Muscle layer of colon (tissue), 2 donors: Measurements from ENCODE around the gene PPP2R2C.

Source experiments
- H3K27ac ChIP-seq: one replicate; pipeline ENCODE4 v1.7.0; 2013; ENCODE audit warnings: low read depth, mild to moderate bottlenecking, low read length, moderate library complexity
- H3K27me3 ChIP-seq, 2 donors: one replicate each; pipeline ENCODE4 v1.7.0; 2013; ENCODE audit warnings: low read length in 2 of 2, mild to moderate bottlenecking in 2 of 2; ENCODE audit not compliant: insufficient read depth in 2 of 2, control insufficient read depth in 1 of 2
- H3K36me3 ChIP-seq: one replicate; pipeline ENCODE4 v1.7.0; 2013; ENCODE audit warnings: mild to moderate bottlenecking, low read length; ENCODE audit not compliant: insufficient read depth
- H3K4me1 ChIP-seq: one replicate; pipeline ENCODE4 v1.7.0; 2013; ENCODE audit warnings: mild to moderate bottlenecking, low read length; ENCODE audit not compliant: insufficient read depth
- H3K4me3 ChIP-seq, 2 donors: one replicate each; pipeline ENCODE4 v1.7.0; 2013; ENCODE audit warnings: low read length in 2 of 2, low read depth in 1 of 2, mild to moderate bottlenecking in 1 of 2, moderate library complexity in 1 of 2
- H3K9ac ChIP-seq: one replicate; pipeline ENCODE4 v1.7.0; 2013; ENCODE audit warnings: low read length
- H3K9me3 ChIP-seq: one replicate; pipeline ENCODE4 v1.7.0; 2013; ENCODE audit warnings: mild to moderate bottlenecking, low read length
- donor health status: abdominal sarcoma.
- donor health status: Adenocarcinoma of cecum.

Gene PPP2R2C

DNA sequence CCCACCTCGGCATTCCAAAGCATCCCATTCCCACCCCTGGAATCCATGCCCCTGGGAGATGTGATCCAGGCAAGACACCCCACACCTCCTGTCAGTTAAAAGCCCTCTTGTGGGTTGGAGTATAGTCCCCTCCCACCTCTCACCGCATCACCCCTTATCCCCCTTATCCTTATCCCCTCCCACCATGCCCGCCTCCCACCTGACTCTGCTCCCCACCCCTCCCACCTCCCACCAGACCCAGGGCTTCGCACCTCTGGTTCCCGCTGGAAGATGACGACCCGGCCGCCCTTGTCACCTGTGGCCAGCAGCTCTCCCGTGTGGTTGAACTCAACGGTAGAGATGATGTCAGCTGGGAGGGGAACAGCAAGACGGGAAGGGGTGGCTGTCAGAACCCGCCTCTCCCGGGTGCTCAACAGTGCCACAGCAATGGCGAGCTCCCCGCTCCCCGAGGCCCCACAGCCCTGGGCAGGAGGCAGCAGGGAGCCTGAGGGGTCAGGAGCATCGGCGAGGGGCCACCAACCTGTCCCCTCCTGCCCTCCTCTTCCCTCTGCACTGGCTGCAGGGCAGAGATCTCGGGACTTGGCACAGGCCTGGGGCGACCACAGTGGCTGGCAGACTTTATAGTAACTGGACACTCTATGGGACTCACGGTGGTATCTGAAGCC, 91.5 kb downstream of the PPP2R2C start:
- Histone ChIP-seq H3K9ac (no peak overlapping the region), H3K9me3 (no peaks in the 10 kb centered on the region), H3K27ac (no peak overlapping the region), H3K4me3 (no peak overlapping the region), H3K4me1 (no peaks in the 10 kb centered on the region), H3K27me3 (peaks cover 0 to 10% of the 10 kb centered on the region in 2 donors), H3K36me3 (no peaks in the 10 kb centered on the region)

GRCh38 chr4:6379767-6380745, 92.4 kb downstream of the PPP2R2C start:
- Histone ChIP-seq H3K27ac (no peak overlapping the region), H3K4me3 (no peak overlapping the region), H3K4me1 (no peaks in the 10 kb centered on the region), H3K27me3 (peaks cover 0 to 10% of the 10 kb centered on the region in 2 donors), H3K9me3 (no peaks in the 10 kb centered on the region), H3K9ac (no peak overlapping the region), H3K36me3 (no peaks in the 10 kb centered on the region)

- Histone ChIP-seq H3K27me3 (peaks cover 0 to 10% of the 10 kb centered on the region in 2 donors), H3K27ac (no peak overlapping the region), H3K36me3 (no peaks in the 10 kb centered on the region)
These were observed 93.6 kb downstream of the PPP2R2C start for GRCh38 chr4:6378493-6379445.

DNA sequence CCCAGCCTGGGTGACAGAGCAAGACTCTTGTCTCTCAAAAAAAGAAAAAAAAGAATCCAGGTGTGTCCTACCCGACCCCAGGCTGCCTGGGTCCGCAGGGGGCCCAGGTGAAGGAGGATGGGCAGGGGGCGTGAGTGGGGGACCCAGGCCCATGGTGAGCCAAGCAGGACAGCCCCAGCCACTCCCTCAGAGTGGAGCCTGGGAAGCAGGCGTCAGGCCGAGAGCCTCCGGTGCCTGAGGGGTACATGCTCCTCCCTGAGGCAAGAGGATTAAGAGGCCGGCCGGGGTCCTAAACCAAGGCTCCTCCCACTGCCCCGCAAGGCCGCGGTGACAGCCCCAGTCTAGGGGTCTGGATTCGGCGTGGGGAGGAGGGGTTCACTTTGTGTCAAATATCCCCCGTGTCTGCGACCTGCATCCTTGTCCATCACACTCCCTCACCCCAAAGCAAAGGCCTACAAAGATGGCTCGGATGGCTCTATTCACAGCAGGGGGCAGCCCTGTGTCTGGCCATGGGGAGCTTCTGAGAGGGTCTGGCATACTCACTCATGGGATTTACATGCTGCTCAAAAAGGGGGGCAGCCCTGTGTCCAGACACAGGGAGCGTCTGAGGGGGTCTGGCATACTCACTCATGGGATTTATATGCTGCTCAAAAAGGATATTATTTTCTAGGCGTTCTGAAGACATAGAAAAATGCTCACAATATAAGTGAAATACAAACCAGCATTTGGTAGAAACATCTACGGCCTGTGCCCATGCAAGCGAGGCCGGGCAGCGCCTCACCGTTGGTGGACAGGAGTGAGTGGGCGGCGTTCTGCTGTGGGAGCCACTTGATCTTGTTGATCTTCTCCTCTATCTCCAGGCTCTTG, 94.6 kb downstream of the PPP2R2C start:
- H3K9me3 ChIP-seq, result no peaks in the 10 kb centered on the region
- H3K9ac ChIP-seq, result no peak overlapping the region
- no peak overlapping the region for H3K4me3 ChIP-seq
- H3K27ac ChIP-seq, result no peak overlapping the region
- H3K36me3 ChIP-seq, result no peaks in the 10 kb centered on the region
- H3K27me3 ChIP-seq, result peaks cover 0 to 10% of the 10 kb centered on the region in 2 donors
- no peaks in the 10 kb centered on the region for H3K4me1 ChIP-seq

More at GRCh38 chr4:6378493-6379445, 93.6 kb downstream of the PPP2R2C start:
- H3K4me3 ChIP-seq, result no peak overlapping the region
- no peaks in the 10 kb centered on the region for H3K4me1 ChIP-seq
- H3K9me3 ChIP-seq, result no peaks in the 10 kb centered on the region
- no peak overlapping the region for H3K9ac ChIP-seq

DNA sequence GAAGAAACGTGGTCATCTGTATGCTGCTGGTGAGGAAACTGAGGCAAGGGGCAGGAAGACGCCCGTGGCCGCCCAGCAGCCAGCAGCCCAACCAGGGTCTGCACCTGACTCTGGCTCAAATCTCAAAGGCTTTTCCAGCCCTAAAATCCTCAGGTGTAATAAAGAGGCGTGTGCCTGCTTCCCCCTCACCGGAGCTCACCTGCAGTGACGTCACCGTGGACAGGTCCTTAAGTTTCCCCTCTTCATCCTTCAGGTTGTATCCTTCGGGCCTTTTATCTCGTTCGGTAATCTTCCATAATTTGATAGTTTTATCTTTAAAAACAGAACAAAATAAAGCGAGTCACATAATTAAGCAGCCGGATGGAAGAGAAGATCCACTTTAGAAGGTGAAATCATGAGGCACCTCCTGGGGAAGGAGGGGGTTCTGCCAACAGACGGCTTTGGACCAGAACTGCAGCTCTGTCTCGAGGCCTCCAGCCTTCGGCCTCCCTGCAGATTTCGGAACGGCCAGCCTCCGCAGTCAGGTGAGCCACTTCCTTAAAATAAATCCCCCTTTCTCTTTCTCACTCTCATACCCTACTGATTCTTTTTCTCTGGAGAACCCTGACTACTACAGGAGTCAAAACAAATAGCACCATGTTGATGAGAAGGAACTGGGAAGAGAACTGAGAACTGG, 96.7 kb downstream of the PPP2R2C start:
- no peak overlapping the region for H3K27ac ChIP-seq
- no peak overlapping the region for H3K4me3 ChIP-seq
- no peaks in the 10 kb centered on the region for H3K4me1 ChIP-seq
- peaks cover 0 to under 1% of the 10 kb centered on the region in 2 donors for H3K27me3 ChIP-seq
- H3K36me3 ChIP-seq, result no peaks in the 10 kb centered on the region
- H3K9ac ChIP-seq, result no peak overlapping the region
- no peaks in the 10 kb centered on the region for H3K9me3 ChIP-seq

GRCh38 chr4:6374575-6374974, 97.8 kb downstream of the PPP2R2C start:
- Histone ChIP-seq H3K27ac (no peak overlapping the region), H3K4me3 (no peak overlapping the region), H3K27me3 (peaks cover 0 to 10% of the 10 kb centered on the region in 2 donors), H3K9me3 (no peaks in the 10 kb centered on the region), H3K9ac (no peak overlapping the region), H3K36me3 (no peaks in the 10 kb centered on the region), H3K4me1 (no peaks in the 10 kb centered on the region)

- Histone ChIP-seq H3K27me3 (peaks cover 0 to 13% of the 10 kb centered on the region in 2 donors), H3K9ac (no peak overlapping the region)
These were observed 98.6 kb downstream of the PPP2R2C start for GRCh38 chr4:6373541-6374410.

GRCh38 chr4:6372649-6373525, 99.5 kb downstream of the PPP2R2C start:
- Histone ChIP-seq H3K27ac (no peak overlapping the region), H3K9me3 (no peaks in the 10 kb centered on the region), H3K27me3 (peaks cover 0 to 20% of the 10 kb centered on the region in 2 donors), H3K9ac (no peak overlapping the region), H3K36me3 (no peaks in the 10 kb centered on the region), H3K4me1 (no peaks in the 10 kb centered on the region), H3K4me3 (no peak overlapping the region)

More at GRCh38 chr4:6373541-6374410, 98.6 kb downstream of the PPP2R2C start:
- H3K4me1 ChIP-seq, result no peaks in the 10 kb centered on the region
- H3K9me3 ChIP-seq, result no peaks in the 10 kb centered on the region
- H3K36me3 ChIP-seq, result no peaks in the 10 kb centered on the region
- H3K4me3 ChIP-seq, result no peak overlapping the region
- H3K27ac ChIP-seq, result no peak overlapping the region

DNA sequence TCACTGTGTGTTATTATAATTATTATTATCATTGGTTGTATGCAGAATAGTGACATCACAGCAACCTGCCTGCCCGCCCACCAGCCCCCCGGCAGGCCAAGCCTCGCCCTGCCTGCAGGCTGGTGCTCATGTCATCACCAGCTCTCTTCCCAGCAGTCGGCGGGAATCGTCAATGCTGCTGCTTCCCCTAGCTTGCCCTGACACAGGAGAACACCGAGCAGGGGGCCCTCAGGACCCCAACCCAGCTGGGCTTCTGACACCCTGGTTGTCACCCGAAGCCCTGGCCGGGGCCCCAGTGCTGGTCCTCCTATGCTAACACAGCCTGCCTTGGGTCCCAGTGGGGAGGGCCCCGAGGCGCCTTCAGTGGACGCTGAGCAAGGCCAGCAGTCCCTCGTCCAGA, 100.6 kb downstream of the PPP2R2C start:
- Histone ChIP-seq H3K27ac (no peak overlapping the region), H3K36me3 (no peaks in the 10 kb centered on the region), H3K27me3 (peaks cover 0 to 24% of the 10 kb centered on the region in 2 donors), H3K9ac (no peak overlapping the region), H3K4me3 (no peak overlapping the region), H3K9me3 (no peaks in the 10 kb centered on the region), H3K4me1 (no peaks in the 10 kb centered on the region)
